ENCODE data around the gene XPO5.

DNA sequence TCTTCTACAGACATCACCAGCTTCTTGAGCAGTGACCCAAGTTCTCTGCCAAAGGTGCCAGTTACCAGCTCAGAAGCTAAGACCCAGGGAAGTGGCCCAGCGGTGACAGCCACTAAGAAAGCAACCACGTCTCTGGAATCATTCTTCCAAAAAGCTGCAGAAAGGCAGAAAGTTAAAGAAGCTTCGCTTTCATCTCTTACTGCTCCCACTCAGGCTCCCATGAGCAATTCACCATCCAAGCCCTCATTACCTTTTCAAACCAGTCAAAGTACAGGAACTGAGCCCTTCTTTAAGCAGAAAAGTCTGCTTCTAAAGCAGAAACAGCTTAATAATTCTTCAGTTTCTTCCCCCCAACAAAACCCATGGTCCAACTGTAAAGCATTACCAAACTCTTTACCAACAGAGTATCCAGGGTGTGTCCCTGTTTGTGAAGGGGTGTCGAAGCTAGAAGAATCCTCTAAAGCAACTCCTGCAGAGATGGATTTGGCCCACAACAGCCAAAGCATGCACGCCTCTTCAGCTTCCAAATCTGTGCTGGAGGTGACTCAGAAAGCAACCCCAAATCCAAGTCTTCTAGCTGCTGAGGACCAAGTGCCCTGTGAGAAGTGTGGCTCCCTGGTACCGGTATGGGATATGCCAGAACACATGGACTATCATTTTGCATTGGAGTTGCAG lies 38.0 kb upstream of the XPO5 start:
- TF ChIP-seq, protein P1, sequence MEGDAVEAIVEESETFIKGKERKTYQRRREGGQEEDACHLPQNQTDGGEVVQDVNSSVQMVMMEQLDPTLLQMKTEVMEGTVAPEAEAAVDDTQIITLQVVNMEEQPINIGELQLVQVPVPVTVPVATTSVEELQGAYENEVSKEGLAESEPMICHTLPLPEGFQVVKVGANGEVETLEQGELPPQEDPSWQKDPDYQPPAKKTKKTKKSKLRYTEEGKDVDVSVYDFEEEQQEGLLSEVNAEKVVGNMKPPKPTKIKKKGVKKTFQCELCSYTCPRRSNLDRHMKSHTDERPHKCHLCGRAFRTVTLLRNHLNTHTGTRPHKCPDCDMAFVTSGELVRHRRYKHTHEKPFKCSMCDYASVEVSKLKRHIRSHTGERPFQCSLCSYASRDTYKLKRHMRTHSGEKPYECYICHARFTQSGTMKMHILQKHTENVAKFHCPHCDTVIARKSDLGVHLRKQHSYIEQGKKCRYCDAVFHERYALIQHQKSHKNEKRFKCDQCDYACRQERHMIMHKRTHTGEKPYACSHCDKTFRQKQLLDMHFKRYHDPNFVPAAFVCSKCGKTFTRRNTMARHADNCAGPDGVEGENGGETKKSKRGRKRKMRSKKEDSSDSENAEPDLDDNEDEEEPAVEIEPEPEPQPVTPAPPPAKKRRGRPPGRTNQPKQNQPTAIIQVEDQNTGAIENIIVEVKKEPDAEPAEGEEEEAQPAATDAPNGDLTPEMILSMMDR (IDR thresholded peaks at IDR 0.05), result no peak
- TF ChIP-seq POLR2A (IDR thresholded peaks at IDR 0.05), result no peak

All from right lobe of liver (tissue), 4 donors.